AG10803 (cell line): ENCODE results near the gene SSNA1.

Experiments used
- DNase-seq: peaks from one replicate; pipeline ENCODE4 v3.0.0; 2010; ENCODE audit warnings: low read depth
- H3K4me3 ChIP-seq: 2 replicates; pipeline ENCODE4 v1.5.1; 2011; ENCODE audit warnings: mild to moderate bottlenecking, low read length, control low read depth
- CTCF ChIP-seq: conservative IDR thresholded peaks from 2 replicates; pipeline ENCODE4 v1.5.1; 2011; ENCODE audit warnings: mild to moderate bottlenecking, low read length, control low read depth, inconsistent platforms

SSNA1 gene

GRCh38 chr9:137226338-137227053, 38.0 kb downstream of the SSNA1 start:
- TF ChIP-seq CTCF, result no peak
- no peak for DNase-seq
- H3K4me3 ChIP-seq, result no peak overlapping the region

GRCh38 chr9:137227054-137227852, 38.8 kb downstream of the SSNA1 start, which contains the start of gene RNF224:
TSS of gene RNF224 (plus strand) at chr9:137227502. CDS start at chr9:137228336, 834 bp downstream.
- H3K4me3 ChIP-seq, result no peak within 1 kb of the TSS
- TF ChIP-seq CTCF, result peak; percentile 79
- DNase-seq, result peak; percentile 54

- no peak overlapping the region for H3K4me3 ChIP-seq
- DNase-seq, result no peak
- TF ChIP-seq CTCF, result no peak
Measured at GRCh38 chr9:137227853-137228505, 39.5 kb downstream of the SSNA1 start.

- no peak for DNase-seq
- TF ChIP-seq CTCF, result no peak
Measured at GRCh38 chr9:137228506-137228967, 40.1 kb downstream of the SSNA1 start.

GRCh38 chr9:137228968-137229896, 40.8 kb downstream of the SSNA1 start:
- H3K4me3 ChIP-seq, result no peak overlapping the region
- DNase-seq, result no peak
- no peak for TF ChIP-seq CTCF

More at GRCh38 chr9:137228506-137228967, 40.1 kb downstream of the SSNA1 start:
- H3K4me3 ChIP-seq, result no peak overlapping the region

- no peak overlapping the region for H3K4me3 ChIP-seq
- no peak for DNase-seq
- TF ChIP-seq CTCF, result no peak
Measured at GRCh38 chr9:137229903-137230704, 41.6 kb downstream of the SSNA1 start.
